Dermis blood vessel endothelial cell (primary cell): ENCODE results near the gene JMY. TPM values are rescaled to one million over a fixed set of nuclear protein-coding genes. Genes with fewer than 3 reads are reported as not detected.

Experiments used
- DNase-seq: peaks from one replicate; pipeline ENCODE4 v3.0.0; 2010
- total RNA-seq: library from RNA; depleted of rRNA; stranded (reverse); fragments of >200 nt; gene quantifications from 2 replicates; pipeline ENCODE4 v1.2.3, GENCODE V29; 2014

JMY gene, protein sequence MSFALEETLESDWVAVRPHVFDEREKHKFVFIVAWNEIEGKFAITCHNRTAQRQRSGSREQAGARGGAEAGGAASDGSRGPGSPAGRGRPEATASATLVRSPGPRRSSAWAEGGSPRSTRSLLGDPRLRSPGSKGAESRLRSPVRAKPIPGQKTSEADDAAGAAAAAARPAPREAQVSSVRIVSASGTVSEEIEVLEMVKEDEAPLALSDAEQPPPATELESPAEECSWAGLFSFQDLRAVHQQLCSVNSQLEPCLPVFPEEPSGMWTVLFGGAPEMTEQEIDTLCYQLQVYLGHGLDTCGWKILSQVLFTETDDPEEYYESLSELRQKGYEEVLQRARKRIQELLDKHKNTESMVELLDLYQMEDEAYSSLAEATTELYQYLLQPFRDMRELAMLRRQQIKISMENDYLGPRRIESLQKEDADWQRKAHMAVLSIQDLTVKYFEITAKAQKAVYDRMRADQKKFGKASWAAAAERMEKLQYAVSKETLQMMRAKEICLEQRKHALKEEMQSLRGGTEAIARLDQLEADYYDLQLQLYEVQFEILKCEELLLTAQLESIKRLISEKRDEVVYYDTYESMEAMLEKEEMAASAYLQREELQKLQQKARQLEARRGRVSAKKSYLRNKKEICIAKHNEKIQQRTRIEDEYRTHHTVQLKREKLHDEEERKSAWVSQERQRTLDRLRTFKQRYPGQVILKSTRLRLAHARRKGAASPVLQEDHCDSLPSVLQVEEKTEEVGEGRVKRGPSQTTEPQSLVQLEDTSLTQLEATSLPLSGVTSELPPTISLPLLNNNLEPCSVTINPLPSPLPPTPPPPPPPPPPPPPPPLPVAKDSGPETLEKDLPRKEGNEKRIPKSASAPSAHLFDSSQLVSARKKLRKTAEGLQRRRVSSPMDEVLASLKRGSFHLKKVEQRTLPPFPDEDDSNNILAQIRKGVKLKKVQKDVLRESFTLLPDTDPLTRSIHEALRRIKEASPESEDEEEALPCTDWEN
- 12.5 and 13.8 TPM in 2 replicates for total RNA-seq

DNA sequence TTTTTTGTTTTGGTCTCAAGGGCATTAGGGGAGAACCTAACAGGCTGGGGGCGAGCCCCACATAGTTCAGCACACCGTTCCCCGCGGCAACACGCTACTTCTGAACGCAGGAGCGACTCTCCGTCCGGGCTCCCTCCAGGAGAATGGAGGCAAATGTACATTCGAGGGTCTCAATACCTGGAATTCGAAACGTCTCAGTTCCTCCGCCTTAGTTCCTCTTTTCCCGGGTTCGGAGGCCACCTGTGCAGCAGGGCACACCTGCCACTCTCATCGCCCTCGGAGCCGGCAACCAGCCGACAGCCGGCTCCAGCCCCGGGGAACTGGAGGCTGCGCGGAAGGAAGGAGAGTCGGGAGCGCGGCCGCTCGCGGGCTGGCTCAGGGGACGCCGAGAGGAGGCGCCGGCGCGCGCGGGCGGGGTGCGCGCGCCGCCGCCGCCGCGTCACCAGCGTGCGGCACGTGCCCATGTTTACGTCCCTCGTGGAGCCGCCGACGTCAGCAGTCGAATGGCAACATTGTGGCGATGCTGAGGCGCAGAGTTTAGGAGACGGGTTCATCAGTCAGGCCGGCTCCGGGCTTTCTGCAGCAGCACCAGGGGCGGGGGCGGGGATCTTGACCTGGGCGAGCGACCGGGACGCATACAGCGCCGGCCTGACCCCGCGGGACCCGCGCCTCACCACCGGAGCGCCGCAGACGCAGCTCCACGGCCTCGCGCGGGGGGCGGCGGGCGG is at the start of gene JMY:
Gene JMY (plus strand): TSS at position 498 of the 728 bp plus-strand sequence. CDS start 520 bp downstream, outside the sequence.
- peak; percentile 87 for DNase-seq

DNA sequence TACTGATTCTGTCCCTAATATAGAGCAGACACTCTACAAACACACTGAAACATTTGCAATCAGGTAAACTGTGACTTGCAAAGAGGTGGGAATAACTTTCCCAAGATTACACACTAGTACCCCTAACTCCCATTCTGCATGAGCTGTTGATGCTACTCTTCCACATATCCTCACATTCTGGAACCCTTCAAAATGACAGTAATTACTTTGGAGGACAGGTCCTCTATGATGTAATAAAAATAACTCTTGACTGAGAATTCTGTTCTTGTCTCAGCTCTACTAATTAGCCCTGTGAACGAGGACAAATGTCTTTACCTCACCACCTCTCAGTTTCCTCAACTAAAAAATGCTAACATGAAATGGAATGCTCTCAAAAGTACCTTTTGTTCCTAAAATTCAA is 49.5 kb upstream of the JMY start:
- DNase-seq: no peak

DNA sequence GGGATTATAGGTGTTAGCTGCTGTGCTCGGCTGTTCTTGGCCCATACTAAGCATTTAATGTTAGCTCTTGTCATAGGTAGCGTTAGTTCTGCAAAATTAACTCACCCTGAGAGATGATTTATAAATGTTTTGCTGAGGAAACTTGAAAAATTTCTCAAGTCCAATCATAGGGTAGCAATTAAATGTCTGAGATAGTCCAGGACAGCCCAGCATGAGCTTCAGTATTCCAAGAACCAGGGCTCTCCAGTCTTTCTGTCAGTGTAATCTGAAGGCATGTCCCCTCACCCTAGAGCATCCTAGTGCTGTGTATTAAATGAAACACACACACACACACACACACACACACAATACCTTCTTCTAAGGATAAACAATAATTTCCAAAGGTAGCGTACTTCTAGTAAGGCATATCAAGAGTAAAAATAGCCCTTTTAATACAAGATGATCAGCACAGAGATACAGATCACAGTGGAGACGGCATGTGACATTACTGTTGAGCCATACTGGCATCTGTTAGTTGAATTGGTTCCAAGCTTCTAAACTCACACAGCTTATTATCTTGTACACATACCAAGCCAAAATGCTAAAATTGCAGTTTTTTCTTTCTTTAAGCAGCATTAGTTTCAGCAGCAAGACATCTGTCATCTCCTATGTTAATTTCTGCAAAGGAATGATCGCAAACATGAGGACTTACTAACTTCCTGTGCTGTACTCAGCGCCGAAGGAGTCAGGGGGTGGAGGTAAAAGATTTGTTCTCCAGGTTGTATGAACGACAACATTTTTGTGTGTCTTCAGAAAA is 46.3 kb upstream of the JMY start:
- DNase-seq: no peak

DNA sequence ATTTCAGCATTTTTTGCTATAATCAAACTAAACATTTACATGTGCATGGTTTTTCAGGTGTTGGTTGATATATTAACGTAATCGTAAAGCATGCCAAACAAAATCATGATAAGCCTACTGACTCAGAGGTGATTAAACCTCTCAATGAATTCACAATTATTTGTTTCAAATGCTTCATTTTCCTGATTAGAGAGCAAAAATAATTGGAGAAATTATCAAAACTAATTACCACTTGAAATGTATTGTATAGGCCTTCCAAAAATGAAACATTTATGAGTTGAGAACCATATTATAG is 45.7 kb upstream of the JMY start:
- no peak for DNase-seq

DNA sequence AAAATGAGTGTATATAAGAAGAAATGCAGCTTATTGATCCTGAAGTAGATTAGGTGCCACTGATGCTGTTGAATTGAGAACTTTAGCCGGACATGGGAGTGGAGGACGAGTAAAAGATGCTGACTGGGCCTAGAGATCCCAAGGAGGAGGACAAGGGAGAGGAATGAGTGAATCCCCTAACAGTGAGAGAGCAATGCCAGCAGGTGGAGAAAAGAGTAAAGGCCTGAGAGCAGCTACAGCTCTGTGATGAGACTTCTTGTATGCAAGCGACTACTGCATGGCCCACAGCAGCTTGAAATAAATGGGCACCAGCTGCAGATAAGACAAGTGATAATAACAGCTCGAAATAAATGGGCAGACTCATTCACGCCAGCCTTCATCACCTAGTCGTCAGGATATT is 44.5 kb upstream of the JMY start:
- no peak for DNase-seq

DNA sequence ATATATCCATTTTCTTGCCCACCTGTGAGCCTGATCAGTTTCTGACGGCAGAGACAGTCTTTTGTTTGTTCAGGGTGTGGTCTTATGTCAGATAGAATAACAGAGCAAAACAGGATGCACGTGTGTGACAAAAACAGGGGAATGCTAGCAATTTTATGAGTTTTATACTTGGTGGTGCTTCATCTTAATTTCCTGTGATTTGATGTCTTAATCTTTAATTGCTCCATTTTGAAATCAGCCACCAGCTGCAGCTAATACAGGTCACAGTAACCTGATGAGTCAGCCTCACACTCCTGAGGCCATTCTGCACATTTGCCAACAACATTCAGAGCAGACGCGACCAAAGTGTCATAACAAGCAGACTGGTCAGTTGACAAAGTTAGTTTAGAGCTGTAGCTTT is 42.3 kb upstream of the JMY start:
- peak; percentile 18 for DNase-seq

DNA sequence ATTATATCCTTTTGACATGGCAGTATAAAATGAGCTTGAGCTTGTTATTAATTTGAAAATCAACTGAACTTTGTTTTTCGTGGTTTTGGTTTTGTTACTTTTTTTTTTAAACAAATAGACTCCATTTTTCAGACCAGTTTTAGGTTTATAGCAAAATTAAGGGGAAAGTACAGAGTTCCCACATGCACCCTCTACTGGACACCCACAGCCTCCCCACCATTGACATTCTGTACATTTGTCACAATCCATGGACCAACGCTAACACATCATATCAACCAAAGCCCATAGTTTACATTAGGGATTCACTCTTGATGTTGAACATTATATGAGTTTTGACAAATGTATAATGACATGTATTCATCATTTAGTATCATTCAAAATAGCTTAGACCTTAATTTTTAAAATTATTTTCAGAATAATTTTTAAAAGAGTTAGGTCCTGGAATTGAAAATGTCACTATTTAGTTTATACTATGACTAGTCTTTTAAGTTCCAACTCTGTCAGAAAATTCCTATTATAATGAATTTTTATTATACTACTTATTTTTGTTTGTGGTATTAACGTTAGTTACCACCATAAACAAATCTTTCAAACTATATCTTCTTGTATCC is 35.3 kb upstream of the JMY start:
- DNase-seq: peak; percentile 25

DNA sequence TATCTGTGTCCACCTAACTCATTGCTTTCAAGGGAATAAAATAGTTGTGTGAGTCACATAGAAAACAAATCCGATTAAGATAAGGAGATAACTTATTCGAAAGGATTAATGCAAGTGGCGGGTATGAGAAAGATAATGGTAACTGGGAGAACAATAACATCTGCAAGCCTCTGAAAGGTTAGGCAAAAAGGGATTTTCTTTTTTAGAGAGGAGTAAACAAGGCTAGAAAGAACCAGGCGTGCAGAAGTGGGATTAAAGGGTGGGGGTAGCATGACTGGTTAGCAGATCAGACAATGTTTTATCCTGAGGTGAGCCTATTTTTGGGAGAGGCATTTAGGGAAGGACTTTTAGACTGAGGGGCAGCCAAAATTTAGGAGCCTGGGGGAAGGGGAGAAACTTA is 34.7 kb upstream of the JMY start:
- no peak for DNase-seq

DNA sequence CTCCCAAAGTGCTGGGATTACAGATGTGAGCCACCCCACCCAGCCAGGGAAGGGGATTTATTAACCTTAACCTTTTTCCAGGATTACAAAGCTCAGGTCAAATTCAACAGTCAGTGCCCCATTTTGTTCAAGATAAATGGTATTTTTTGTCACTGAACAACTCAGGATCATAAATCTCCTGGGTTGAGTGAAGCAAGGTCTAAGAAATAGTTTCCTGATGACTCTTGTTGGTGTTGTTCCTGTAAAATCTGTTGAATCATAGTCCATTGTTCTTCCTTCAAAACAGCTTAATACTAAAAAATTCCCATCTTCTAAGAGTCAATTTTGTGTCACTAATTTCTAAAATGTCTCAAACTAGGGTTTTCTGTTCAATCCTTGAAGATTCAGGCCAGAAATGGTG is 33.9 kb upstream of the JMY start:
- peak; percentile 56 for DNase-seq

DNA sequence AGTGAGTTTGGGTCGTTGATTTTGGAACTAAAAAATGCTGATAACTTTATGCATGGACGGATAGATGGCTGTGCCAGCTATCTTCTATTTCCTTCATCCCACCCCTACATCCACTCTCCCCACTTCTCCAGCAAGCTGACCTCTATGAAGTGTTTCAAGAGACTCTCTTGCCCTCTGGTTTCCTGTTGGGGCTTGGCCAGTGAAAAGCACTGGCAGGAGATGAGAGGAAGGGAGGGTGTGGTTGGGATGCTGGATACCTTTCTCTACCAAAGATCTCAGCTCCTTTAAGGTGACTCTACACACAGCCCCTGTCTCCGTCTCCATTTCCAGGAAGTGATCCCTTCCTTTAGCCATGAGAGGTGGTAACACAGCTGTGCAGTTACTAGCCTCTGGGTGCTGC is 30.0 kb upstream of the JMY start:
- DNase-seq: no peak

DNA sequence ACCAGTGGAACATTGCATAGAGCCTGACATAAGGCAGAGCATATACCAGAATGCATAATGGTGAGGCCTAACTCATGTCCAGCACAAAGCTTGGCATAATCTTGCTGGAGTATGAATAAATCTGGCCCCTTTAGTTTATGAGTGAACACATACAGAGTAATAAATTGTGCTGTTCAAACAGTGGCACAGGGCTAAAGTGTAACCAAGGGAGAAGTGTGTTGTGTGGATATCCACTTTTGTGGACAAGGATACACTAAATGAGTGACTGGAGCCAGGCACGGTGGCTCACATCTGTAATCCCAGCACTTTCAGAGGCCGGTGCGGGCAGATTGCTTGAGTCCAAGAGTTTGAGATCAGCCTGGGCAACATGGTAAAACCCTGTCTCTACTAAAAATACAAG is 29.4 kb upstream of the JMY start:
- DNase-seq: no peak

DNA sequence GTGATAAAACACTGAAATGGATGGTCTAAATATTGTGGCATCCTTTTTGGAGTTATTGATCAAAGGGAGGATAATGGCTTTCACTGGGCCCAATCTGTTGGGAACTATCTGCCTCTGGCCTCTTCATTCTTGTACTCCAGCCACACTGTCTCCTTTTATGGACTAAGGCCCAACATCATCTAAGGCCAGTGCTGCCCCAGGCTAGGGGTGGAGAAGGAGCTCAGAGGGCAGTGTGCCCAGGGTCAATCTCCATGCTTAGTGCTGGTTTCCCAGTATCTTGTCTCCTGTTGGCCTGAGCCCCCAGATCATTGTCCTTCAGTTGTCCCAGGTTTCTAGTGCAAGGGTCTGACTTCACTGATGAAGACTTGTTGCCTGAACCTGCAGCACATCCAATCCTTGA is 26.4 kb upstream of the JMY start:
- no peak for DNase-seq

DNA sequence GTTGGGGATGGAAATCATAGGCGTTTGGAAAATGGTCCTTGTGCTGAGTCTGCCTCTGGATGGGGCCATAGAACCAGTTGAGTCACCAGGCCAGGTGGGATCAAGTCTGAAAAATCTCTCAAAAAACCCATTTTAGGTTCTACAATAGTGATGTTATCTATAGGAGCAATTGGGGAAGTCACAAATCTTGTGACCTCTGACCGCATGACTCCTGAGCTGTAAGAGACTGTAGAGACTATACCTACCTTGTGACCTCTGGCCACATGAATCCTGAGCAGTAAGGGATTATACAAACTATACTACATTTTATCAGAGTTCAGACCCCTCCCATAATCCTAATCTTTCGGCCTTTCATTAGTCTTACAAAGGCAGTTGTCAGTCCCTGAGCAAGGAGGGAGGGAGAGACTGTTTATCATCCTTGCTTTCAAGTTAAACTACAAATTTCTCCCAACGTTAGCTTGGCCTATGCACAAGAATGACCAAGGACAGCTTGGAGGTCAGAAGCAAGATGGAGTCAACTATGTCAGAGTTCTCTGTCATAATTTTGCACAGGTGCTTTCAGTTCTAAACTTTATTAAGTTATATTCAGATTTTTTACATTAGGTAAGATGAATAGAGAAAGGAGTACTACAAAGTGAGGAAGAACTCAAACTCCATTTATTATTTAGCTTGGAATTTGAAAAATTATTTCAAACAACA is 11.5 kb upstream of the JMY start:
- DNase-seq: no peak

DNA sequence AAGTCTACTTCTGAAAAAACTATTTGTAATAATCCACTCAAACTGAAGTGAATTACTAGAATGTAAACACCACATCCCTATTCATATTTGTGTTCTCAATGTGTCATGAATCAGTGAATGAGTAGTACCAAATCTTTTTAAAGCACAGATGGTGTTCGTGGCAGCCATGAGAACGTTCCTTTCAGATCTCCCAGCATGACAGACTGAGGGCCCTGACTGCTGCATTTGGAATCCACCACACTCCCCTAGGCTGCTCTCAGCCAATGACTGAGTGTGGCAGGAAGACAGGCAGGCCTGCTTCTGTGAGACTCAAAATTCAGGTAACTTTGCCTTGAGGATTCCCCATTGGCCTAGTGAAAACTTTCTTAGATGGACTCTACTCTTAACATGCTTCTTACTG is 10.9 kb upstream of the JMY start:
- DNase-seq: no peak

DNA sequence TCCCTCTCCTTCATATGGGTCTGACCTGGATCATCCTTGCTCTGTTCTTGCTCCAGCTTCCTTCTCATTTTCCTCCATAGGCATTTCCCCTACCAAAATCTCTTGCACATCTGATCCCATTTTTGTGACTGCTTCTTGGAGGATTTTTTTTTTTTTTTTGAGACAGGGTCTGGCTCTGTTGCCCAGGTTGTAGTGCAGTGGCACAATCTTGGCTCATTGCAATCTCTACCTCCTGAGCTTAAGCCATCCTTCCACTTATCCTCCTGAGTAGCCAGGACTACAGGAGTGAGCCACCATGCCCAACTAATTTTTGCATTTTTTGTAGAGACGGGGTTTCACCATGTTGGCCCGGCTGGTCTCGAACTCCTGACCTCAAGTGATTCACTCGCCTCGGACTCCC is 10.5 kb upstream of the JMY start:
- no peak for DNase-seq

DNA sequence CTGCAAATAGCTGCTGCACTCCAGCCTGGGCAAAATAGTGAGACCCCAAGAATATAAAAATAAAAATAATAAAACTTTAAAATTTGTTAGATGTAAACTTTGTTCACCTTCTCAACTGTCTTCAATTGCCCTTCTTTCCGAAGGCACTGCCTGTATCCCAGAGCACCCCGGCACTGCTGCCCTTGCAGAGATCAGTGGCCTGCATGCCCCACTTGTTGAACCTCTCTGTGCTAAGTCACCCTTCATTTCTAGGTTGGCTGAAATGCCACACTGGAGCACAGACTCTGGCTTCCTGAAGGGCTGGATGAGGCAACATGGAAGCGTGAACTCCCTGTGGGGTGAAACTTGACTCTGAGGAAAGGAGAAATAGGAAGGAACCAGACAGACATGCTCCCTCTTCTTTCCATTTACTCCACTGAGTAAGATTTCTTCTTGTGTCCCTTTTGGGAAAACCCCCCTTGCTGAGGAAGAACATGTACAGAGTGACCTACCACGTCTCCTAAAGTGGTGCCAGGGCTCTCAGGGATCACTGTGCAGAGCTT is 8.4 kb upstream of the JMY start:
- DNase-seq: no peak

DNA sequence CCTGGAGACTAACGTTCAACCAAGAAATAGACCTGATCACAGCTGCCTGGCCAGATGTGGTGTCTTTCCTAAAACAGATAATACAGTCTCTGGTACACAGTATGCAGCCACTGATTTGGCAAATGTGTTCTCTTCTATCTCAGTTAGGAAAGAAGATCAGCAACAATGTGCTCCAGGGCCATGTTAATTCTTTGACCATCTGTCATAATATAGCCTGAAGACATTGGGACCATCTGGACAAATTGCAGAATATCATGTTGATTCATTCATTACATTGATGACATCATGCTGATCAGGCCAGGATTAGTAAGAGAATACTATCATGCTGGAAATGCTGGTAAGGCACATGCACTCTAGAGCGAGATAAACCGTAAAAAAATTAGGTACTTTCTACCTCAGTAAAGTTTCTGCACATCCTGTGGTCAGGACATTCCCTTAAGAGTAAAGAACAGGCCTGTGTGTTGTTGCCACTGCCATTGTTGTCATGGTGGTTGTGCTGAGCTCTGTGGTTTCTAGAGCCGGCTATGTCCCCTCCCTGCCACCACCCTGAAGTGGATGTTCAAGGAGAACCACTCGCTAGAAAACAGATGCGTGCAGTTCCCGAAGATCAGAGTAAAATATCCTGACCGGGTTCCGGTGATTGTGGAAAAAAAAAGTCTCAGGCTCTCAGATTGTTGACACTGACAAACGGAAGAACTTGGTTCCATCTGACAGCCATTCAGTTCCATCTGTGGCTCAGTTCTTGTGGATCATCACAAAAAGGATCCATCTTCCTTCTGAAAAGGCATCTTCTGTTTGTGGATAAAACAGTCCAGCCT is 6.4 kb upstream of the JMY start:
- no peak for DNase-seq

DNA sequence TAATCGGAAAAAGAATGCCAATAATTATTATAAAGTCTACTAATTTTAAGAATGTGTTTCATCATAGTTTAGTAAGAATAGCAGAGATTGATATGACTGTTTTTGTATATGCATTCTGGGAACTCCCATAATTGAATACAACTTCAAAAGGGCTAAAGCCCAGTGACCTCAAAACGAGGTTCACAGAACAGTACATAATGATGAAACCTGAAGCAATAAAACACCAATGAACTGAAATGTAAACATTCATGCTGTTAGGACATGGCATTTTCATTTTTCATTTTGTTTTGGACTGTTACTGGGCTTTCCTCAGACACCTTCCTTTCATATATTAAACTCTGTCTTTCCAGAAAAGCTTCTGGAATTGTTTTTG is 684 bp upstream of the JMY start:
- no peak for DNase-seq

DNA sequence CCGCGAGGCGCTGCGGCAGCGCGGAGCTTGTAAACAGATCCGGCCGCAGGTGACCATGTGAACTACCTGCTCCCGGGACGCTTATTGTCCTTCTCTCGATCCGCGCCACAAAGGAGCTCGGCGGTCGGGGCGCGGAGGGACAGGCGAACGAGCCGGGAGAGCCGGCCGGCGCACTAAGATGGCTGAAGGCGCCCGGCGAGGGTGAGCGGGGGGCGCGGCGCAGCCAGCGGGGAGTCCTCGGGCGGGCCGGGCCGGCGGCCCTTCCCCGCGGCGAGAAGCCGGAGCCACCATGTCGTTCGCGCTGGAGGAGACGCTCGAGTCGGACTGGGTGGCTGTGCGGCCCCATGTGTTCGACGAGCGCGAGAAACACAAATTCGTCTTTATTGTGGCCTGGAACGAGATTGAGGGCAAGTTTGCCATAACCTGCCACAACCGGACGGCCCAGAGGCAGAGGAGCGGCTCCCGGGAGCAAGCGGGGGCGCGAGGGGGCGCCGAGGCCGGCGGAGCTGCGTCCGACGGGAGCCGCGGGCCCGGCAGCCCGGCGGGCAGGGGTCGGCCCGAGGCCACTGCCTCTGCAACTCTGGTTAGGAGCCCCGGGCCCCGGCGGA is 535 bp downstream of the JMY start:
- peak; percentile 50 for DNase-seq
